Liver (tissue), 3 donors: ENCODE measurements around the gene ULBP3.

Experiments used
- EGR1 ChIP-seq, 2 donors: IDR thresholded peaks; 2 replicates each; pipeline ENCODE4 v1.6.1; 2016 to 2018; ENCODE audit warnings: antibody characterized with exemption in 2 of 2, low read depth in 2 of 2
- FOXA1 ChIP-seq: IDR thresholded peaks from 2 replicates; pipeline ENCODE4 v1.6.1; 2016; ENCODE audit warnings: antibody characterized with exemption
- HNF4A ChIP-seq, 2 donors: conservative IDR thresholded peaks; 2 replicates each; pipeline ENCODE4 v1.6.1; 2016; ENCODE audit warnings: antibody characterized with exemption in 2 of 2, mild to moderate bottlenecking in 2 of 2
- NR2F2 ChIP-seq: IDR thresholded peaks from 2 replicates; pipeline ENCODE4 v1.6.1; 2016; ENCODE audit warnings: antibody characterized with exemption
- RAD21 ChIP-seq, 2 donors: IDR thresholded peaks; 2 replicates each; pipeline ENCODE4 v1.6.1; 2016; ENCODE audit warnings: antibody characterized with exemption in 2 of 2, mild to moderate bottlenecking in 2 of 2
- SP1 ChIP-seq: IDR thresholded peaks from 2 replicates; pipeline ENCODE4 v1.6.1; 2018; ENCODE audit warnings: antibody characterized with exemption, mild to moderate bottlenecking
- YY1 ChIP-seq: IDR thresholded peaks from 2 replicates; pipeline ENCODE4 v1.6.1; 2016; ENCODE audit warnings: antibody characterized with exemption, mild to moderate bottlenecking
- TF ChIP-seq, protein P1 (sequence below): fragments of 150-350 bp; IDR thresholded peaks from 2 replicates; pipeline ENCODE4 v1.5.1; 2017; ENCODE audit warnings: improper control_type of control experiment, low read depth, low read length; ENCODE audit not compliant: missing input control
- TF ChIP-seq, protein P2 (sequence below): IDR thresholded peaks from 2 replicates; pipeline ENCODE4 v1.6.1; 2016; ENCODE audit warnings: antibody characterized with exemption, mild to moderate bottlenecking
- TF ChIP-seq, protein P3 (sequence below): IDR thresholded peaks from 2 replicates; pipeline ENCODE4 v1.6.1; 2016; ENCODE audit warnings: antibody characterized with exemption
- TF ChIP-seq, protein P4 (sequence below): IDR thresholded peaks from 2 replicates; pipeline ENCODE4 v1.6.1; 2016; ENCODE audit warnings: antibody characterized with exemption
- donor health status: healthy.
- donor health status: healthy.

DNA sequence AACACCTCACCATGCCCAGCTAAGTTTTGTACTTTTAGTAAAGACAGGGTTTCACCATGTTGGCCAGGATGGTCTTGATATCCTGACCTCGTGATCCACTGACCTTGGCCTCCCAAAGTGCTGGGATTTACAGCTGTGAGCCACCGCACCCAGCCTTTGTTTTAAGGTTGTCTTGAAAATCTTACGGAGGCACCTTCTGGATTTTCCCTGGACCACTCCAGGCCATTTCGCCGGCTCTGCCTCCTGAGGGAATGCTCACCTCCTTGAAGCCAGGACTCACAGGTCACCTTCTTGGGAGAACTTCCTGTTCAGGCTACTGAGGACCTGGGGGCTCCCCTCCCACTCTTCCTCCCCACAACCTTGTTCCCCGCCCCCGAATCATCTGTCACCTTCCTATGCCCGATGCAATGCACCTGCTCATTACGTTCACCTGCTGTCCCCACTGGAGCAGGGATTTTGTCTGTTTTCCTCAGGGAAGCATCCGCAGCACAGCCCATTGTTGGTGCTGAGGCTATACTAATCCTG, 24.2 kb downstream of the ULBP3 start:
- TF ChIP-seq, protein P1, sequence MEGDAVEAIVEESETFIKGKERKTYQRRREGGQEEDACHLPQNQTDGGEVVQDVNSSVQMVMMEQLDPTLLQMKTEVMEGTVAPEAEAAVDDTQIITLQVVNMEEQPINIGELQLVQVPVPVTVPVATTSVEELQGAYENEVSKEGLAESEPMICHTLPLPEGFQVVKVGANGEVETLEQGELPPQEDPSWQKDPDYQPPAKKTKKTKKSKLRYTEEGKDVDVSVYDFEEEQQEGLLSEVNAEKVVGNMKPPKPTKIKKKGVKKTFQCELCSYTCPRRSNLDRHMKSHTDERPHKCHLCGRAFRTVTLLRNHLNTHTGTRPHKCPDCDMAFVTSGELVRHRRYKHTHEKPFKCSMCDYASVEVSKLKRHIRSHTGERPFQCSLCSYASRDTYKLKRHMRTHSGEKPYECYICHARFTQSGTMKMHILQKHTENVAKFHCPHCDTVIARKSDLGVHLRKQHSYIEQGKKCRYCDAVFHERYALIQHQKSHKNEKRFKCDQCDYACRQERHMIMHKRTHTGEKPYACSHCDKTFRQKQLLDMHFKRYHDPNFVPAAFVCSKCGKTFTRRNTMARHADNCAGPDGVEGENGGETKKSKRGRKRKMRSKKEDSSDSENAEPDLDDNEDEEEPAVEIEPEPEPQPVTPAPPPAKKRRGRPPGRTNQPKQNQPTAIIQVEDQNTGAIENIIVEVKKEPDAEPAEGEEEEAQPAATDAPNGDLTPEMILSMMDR = no peak
- TF ChIP-seq RAD21 (IDR thresholded peaks at IDR 0.05) (no peak), HNF4A (conservative IDR thresholded peaks at IDR 0.05) (no peak), YY1 (no peak), FOXA1 (no peak), SP1 (no peak), NR2F2 (no peak), EGR1 (IDR thresholded peaks at IDR 0.05; ENCODE audit: low read depth in 2 of 2) (no peak)
- TF ChIP-seq, protein P2, sequence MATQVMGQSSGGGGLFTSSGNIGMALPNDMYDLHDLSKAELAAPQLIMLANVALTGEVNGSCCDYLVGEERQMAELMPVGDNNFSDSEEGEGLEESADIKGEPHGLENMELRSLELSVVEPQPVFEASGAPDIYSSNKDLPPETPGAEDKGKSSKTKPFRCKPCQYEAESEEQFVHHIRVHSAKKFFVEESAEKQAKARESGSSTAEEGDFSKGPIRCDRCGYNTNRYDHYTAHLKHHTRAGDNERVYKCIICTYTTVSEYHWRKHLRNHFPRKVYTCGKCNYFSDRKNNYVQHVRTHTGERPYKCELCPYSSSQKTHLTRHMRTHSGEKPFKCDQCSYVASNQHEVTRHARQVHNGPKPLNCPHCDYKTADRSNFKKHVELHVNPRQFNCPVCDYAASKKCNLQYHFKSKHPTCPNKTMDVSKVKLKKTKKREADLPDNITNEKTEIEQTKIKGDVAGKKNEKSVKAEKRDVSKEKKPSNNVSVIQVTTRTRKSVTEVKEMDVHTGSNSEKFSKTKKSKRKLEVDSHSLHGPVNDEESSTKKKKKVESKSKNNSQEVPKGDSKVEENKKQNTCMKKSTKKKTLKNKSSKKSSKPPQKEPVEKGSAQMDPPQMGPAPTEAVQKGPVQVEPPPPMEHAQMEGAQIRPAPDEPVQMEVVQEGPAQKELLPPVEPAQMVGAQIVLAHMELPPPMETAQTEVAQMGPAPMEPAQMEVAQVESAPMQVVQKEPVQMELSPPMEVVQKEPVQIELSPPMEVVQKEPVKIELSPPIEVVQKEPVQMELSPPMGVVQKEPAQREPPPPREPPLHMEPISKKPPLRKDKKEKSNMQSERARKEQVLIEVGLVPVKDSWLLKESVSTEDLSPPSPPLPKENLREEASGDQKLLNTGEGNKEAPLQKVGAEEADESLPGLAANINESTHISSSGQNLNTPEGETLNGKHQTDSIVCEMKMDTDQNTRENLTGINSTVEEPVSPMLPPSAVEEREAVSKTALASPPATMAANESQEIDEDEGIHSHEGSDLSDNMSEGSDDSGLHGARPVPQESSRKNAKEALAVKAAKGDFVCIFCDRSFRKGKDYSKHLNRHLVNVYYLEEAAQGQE = no peak
- TF ChIP-seq, protein P3, sequence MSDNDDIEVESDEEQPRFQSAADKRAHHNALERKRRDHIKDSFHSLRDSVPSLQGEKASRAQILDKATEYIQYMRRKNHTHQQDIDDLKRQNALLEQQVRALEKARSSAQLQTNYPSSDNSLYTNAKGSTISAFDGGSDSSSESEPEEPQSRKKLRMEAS = no peak
- TF ChIP-seq, protein P4, sequence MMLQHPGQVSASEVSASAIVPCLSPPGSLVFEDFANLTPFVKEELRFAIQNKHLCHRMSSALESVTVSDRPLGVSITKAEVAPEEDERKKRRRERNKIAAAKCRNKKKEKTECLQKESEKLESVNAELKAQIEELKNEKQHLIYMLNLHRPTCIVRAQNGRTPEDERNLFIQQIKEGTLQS = no peak
